Measurements from ENCODE around the gene HIF3A.

Gene HIF3A

GRCh38 chr19:46386996-46387712 lies 90.3 kb downstream of the HIF3A start:
- DNase-seq: no peak

GRCh38 chr19:46387713-46388130 lies 90.9 kb downstream of the HIF3A start:
- DNase-seq: no peak

GRCh38 chr19:46388311-46389095 lies 91.7 kb downstream of the HIF3A start:
- DNase-seq: no peak

GRCh38 chr19:46390121-46390858 lies 93.4 kb downstream of the HIF3A start:
- DNase-seq: no peak

GRCh38 chr19:46390866-46391265 lies 94.0 kb downstream of the HIF3A start:
- no peak for DNase-seq

GRCh38 chr19:46391296-46392251 lies 94.7 kb downstream of the HIF3A start:
- DNase-seq: no peak

- DNase-seq: no peak
Observed at GRCh38 chr19:46392252-46392801, 95.5 kb downstream of the HIF3A start.

GRCh38 chr19:46392837-46393236 lies 96.0 kb downstream of the HIF3A start:
- no peak for DNase-seq

All from NCI-H748 treated with DMSO at 0.1 percent for 48 hours (cell line).